ENCODE measurements around the gene ITCH. TPM values are rescaled to one million over a fixed set of nuclear protein-coding genes. Genes with fewer than 3 reads are reported as not detected.

The ITCH gene
- total and polyA plus RNA-seq, 2 of the 8 experiments (the other 6 are each of a cell fraction or from before 2014, with no cell fraction given): 3.9 to 45.2 TPM

- TF ChIP-seq SIRT6 (IDR thresholded peaks at IDR 0.05; ENCODE audit: low read length) (no peak), GABPA (IDR thresholded peaks at IDR 0.05; ENCODE audit: borderline replicate concordance, insufficient read depth, low read length) (no peak), CBX5 (IDR thresholded peaks at IDR 0.05; ENCODE audit: low read depth, low read length) (no peak), CBX8 (IDR thresholded peaks at IDR 0.05; ENCODE audit: borderline replicate concordance, low read depth, low read length) (no peak)
These were observed 148.8 kb downstream of the ITCH start (continued) for GRCh38 chr20:34511891-34512265.
